ENCODE measurements around the gene NABP1. TPM values are rescaled to one million over a fixed set of nuclear protein-coding genes. Genes with fewer than 3 reads are reported as not detected.

NABP1 gene
- total and polyA plus RNA-seq, 10 of the 15 experiments (the other 5 are each of a cell fraction or from before 2014, with no cell fraction given), result 22.9 to 65.7 (median 39.9) TPM

- Histone ChIP-seq H3K9me3 (replicated peaks; ENCODE audit: control insufficient read depth, insufficient read depth, low read length) (no peaks in the 10 kb centered on the region), H3K79me2 (ENCODE audit: control insufficient read depth, insufficient read depth, low read length) (no peaks in the 10 kb centered on the region), H3K27me3 (replicated peaks in 1 of 2; ENCODE audit: control insufficient read depth in 2 of 2, insufficient read depth in 2 of 2, low read length in 1 of 2) (no peaks in the 10 kb centered on the region), H3K4me3 (no peak overlapping the region; the same call in 1 of the 2 replicates), H3K27ac (ENCODE audit: control insufficient read depth, insufficient read depth) (no peak overlapping the region), H2AFZ (ENCODE audit: control insufficient read depth, low read depth, low read length) (no peak overlapping the region), H3K4me1 (ENCODE audit: control insufficient read depth, insufficient read depth, low read length) (no peaks in the 10 kb centered on the region), H3K4me2 (ENCODE audit: control insufficient read depth, insufficient read depth) (no peak overlapping the region), H4K20me1 (ENCODE audit: control insufficient read depth, insufficient read depth) (no peaks in the 10 kb centered on the region), H3K36me3 (ENCODE audit: control insufficient read depth in 2 of 2, insufficient read depth in 2 of 2, low read length in 1 of 2) (no peaks in the 10 kb centered on the region), H3K9ac (ENCODE audit: control insufficient read depth, insufficient read depth, low read length) (no peak overlapping the region)
- FAIRE-seq (no peak), ATAC-seq (no peak), DNase-seq (ENCODE audit: low read depth, low spot score) (no peak)
- intact Hi-C loops (cut with micrococcal nuclease; ENCODE audit: unreplicated experiment), result no loop called here
- no peak for TF ChIP-seq HSF1 (IDR thresholded peaks at IDR 0.05; ENCODE audit: low read depth, low read length)
- TF ChIP-seq SMARCA5 (IDR thresholded peaks at IDR 0.05), result no peak
- no peak for TF ChIP-seq RBBP5 (conservative IDR thresholded peaks at IDR 0.05)
- TF ChIP-seq POLR2A (IDR thresholded peaks at IDR 0.05; ENCODE audit: low read depth, low read length), result no peak
- TF ChIP-seq SRF (IDR thresholded peaks at IDR 0.05; ENCODE audit: low read depth in 2 of 2, low read length in 2 of 2), result no peak
- no peak for TF ChIP-seq RELA (IDR thresholded peaks at IDR 0.05; ENCODE audit: borderline replicate concordance, partially characterized antibody)
- no peak for TF ChIP-seq POU2F2 (IDR thresholded peaks at IDR 0.05; ENCODE audit: borderline replicate concordance, low read depth, low read length)
- TF ChIP-seq PML (IDR thresholded peaks at IDR 0.05; ENCODE audit: low read length), result no peak
- no peak for TF ChIP-seq ZBTB40 (IDR thresholded peaks at IDR 0.05; ENCODE audit: borderline replicate concordance)
- TF ChIP-seq MXI1 (IDR thresholded peaks at IDR 0.05; ENCODE audit: low read depth, low read length), result no peak
- TF ChIP-seq SP1 (IDR thresholded peaks at IDR 0.05; ENCODE audit: low read depth, low read length), result no peak
- no peak for TF ChIP-seq IKZF1 (conservative IDR thresholded peaks at IDR 0.05)
- no peak for TF ChIP-seq SUZ12 (IDR thresholded peaks at IDR 0.05; ENCODE audit: unreplicated experiment)
- TF ChIP-seq ZBTB11 (CRISPR knock-in tag; IDR thresholded peaks at IDR 0.05), result no peak
- TF ChIP-seq MTA3 (IDR thresholded peaks at IDR 0.05; ENCODE audit: borderline replicate concordance, low read length), result no peak
- TF ChIP-seq RAD21 (IDR thresholded peaks at IDR 0.05; ENCODE audit: insufficient read depth, low read depth, low read length), result no peak
- TF ChIP-seq TAF1 (IDR thresholded peaks at IDR 0.05; ENCODE audit: borderline replicate concordance, low read depth, low read length), result no peak
- TF ChIP-seq EED (IDR thresholded peaks at IDR 0.05; ENCODE audit: low read depth), result no peak
- RAD21 ChIA-PET (ENCODE audit: unreplicated experiment), result interaction anchor here (1.3 kb wide), 1 partner anchor 43 kb away, joined by 3 read pairs; no protein-coding TSS in a partner anchor
- SMC1A ChIA-PET (ENCODE audit: uncharacterized antibody, unreplicated experiment), result interaction anchor here (0.9 to 1.5 kb wide), 9 partner anchors 10 to 447 kb away, joined by 3 to 5 read pairs (median 3); no protein-coding TSS in a partner anchor
- POLR2A ChIA-PET, result interaction anchor here (0.9 kb wide), 1 partner anchor 9 kb away, joined by 3 read pairs; no protein-coding TSS in a partner anchor
- BruUV-seq (replicated peaks), result no TSS peak
- CTCF ChIA-PET, result interaction anchor here (0.9 to 1.8 kb wide), 6 partner anchors 10 to 664 kb away, joined by 3 to 7 read pairs (median 3); no protein-coding TSS in a partner anchor
- 92% methylated on average over 4 of the region's 4 CpGs for WGBS (ENCODE audit: insufficient coverage, insufficient replicate concordance, low lambda C conversion rate, missing lambda C conversion rate)
- in situ Hi-C loops (cut with MboI), result no loop called here
These were observed 37.0 kb downstream of the NABP1 start for GRCh38 chr2:191714925-191715324.
